HTR-8/SVneo (cell line): ENCODE results near the gene TOB1.

Experiments used
- DNase-seq: peaks from one replicate; pipeline ENCODE4 v3.0.0; 2011; ENCODE audit warnings: low spot score, mixed read lengths; ENCODE audit not compliant: insufficient read length
- FAIRE-seq: peaks from 2 replicates; lab custom pipeline; 2011; peaks lifted over from hg19 to GRCh38; lab: Jason Lieb, UNC

TOB1 gene

GRCh38 chr17:50835301-50836234 lies 30.6 kb downstream of the TOB1 start, which contains the start of gene WFIKKN2:
TSS of gene WFIKKN2 (plus strand) at chr17:50835586. CDS start at chr17:50835938, 352 bp downstream.
- FAIRE-seq (no peak), DNase-seq (no peak)

DNA sequence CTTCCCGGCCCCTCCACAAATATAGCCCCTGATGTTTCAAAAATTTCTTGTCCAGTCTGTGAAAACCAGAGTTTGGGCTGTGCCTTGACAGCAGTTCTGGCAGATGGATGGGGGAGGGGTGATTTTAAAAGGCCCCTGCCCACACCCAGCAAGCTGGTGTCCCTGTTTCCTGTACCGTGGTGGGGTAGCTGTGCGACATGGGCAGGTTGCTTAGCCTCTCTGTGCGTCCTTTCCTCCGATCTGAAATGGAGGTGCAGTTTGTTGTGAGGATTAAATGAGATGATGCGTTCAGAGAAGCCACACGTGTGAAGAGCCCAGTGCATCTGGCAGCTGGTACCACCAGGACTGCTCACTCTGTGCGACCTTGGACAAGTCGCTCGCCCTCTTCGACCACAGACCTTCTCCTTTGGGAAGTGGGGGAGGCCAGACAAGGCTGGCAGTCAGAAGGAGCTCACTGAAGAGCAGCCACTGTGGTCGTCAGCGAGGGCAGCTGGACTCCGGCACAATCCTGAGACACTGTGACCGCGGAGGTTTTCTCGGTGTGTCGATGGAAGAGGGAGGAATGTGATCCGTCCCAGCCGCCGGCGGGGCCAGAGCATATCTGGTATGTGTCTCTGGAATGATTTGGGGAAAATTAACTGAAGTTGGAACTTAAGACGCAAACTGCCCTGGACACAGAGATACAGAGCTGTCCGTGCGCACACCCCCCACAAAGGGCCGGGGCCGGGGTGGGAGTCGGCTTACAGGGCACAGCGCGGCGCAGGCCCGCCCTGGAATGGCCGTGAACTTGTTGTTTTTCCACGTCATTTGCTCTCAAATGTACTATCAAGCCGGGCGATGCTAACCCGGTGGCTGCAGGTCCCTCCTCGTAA lies 31.5 kb downstream of the TOB1 start:
- no peak for DNase-seq
- FAIRE-seq, result peak; percentile 33

DNA sequence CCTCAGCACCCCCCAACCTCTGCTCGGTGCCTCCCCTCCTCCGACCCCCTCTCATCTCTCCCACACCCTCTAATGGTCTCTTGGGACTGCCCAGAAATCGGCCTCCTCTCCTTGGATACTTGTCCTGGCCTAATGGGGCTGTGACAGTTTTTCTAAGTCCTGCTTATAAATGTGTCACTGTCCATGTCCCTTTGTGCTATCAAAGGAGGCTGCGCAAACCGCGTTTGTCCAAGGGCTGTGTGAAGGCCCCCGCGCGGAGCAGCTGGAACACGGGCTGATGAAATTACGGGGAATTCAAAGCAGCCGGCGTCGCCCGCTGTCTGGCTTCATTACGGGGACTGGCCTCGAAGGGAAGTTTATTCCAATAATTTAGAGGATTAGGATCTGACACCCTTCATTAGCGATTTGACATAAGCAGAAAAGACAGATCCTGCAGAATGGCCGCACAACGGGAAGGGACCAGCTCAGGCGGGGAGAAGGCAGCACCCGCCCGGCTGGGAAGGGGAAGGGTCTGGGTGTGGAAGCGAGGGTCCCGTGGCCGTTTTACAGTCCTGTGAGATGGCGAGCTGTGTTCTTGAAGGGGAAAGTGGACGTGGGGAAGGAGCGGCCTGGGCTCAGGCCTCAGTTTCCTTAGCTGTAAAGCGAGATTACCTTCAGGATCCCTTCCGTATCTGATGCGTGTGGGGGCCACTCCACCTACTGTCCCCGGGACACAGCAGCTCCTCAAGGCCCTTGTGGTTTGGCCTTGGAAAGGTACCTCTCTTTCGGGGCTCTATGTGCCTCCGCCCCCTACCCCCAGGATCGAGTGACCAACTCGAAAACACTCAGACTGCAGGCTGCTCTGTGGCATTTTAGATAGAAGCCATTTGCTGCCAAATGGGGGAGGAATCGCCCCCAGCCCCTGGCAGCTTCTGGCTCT lies 32.4 kb downstream of the TOB1 start:
- FAIRE-seq, result no peak

DNA sequence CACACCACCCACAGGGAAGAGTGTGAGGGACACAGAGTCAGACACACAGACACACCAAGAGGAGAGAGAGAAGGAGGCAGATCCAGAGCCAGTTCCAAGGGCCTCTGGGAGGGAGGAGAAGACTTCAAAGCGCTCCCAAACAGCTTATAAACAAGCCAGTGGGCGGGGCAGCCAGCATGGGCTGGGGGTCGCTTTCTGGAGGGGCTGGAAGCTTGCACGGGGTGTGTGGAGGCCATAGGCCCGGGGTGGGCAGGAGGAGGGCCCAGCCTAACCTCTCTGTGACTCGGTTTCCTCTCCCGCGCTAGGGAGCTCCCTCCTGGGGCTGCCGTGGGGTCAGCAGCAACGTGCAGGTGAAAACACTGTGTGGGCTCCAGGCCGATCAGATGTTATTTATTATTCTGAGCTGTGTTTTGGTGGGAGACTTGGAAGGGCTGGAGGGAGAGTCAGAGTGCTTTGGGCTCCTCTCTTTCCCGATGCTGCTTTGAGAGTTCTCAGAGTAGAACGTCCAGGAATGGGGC lies 33.2 kb downstream of the TOB1 start:
- DNase-seq, result no peak

More for the DNA sequence above, 32.4 kb downstream of the TOB1 start:
- DNase-seq, result no peak

GRCh38 chr17:50832267-50832863 lies 33.8 kb downstream of the TOB1 start:
- no peak for DNase-seq
- no peak for FAIRE-seq

More for the DNA sequence above, 33.2 kb downstream of the TOB1 start:
- peak; percentile 4 for FAIRE-seq

DNA sequence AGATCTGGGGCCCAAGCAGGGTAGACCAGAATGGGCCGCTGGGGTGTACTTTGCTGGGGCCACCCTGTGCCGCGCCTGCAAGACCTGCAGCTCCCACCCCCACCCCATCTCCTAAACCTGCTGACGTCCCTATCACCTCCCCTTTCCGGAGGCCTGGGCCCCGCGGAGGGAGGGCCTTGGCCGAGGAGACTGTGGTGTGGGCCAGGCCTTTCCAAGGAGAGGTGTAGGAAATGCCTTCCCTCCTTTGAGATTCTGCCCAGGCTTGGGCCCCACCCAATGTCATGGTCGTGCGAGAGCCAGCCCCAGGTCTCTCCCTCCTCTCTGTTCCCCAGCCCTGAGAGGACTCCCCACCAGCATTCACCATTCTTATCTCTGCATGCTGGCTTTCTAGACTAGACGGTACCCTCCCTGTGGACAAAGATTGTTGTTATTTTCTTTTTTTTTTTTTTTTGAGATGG lies 34.7 kb downstream of the TOB1 start:
- FAIRE-seq, result no peak
- DNase-seq, result no peak

DNA sequence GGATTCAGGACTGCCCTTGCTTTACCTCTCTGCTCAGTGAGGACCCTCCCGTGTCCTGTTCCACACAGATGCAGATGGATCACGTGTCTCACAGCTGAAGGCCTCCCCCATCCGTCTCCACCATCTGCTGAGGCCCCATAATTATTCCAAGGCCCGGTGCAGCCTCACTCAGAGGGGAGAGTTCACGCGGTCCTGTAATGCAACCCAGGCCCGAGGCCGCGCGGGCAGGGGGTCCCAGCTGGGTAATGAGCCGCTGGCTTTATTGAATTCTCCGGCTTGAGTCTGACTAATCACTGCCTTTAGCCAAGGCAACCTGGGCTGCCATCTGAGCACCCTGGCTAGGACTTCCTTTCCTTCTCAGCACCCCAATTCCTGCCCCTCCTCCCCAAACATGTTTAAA lies 35.2 kb downstream of the TOB1 start:
- DNase-seq (no peak), FAIRE-seq (no peak)

DNA sequence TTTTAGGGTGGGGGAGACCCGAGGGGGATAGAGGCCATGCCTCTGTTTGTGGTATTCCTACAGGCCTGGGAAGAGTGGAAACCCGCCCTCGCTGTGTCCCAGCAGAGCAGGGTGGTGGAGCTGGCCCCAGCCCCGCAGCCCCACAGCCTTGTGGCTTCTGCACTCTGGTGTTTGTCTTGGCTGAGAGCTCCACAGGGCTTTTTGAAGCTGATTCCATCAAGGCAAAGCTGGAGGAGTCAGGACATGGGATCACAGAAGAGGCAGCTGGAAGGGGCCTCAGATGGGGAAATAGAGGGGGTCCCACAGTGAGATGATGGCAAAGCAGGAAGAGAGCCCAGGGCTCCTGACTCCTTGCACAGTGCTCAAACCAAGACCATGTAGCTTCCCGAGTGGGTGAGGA lies 35.8 kb downstream of the TOB1 start:
- FAIRE-seq, result no peak
- DNase-seq, result no peak

DNA sequence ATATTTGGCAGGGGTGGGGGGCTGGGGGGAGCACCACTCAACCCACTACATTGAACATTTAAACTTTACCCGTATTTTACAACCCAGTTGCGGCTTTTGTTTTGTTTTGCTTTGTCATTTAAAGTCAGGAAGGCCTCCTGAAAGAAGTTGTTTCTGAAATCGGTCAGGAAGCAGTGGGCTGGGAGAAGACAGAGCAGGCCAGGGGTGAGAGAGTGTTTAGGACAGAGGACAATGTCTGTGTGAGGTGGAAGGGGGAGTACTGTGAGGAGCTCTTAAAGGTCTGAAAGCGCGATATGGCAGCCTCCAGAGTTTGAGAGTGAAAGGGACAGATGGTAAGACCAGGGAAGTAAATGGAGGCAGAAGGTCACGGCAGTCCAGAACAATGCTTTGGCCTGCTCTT lies 36.8 kb downstream of the TOB1 start:
- DNase-seq (no peak), FAIRE-seq (no peak)

DNA sequence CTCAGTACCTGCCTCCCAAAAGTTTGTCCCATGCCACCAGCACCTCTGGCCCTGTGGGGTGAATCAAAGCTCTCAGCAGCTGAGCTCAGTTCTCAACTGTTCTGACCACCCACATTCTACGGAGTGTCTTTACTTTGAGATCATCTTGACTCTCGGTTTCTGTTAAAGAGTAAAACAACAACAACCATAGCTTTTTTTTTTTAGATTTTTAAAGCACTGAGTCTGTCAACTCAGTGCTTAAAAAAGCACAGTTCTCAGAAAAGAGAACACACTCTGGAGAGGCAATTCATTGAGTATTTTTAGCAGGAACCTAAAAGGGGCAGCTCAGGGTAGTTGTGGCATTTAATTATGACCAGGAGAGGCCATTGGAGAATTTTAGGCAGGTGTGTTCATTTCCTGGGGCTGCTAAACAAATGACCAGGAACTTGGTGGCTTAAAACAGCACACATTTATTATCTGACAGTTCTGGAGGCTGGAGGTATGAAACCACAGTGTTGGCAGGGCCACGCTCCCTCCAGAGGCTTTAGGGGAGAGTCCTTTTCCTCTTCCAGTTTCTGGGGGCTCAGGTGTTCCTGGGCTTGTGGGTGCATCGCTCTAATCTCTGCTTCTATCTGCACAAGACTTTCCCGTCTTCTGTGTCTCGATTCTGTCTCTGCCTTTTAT lies 37.5 kb downstream of the TOB1 start:
- DNase-seq (no peak), FAIRE-seq (no peak)

DNA sequence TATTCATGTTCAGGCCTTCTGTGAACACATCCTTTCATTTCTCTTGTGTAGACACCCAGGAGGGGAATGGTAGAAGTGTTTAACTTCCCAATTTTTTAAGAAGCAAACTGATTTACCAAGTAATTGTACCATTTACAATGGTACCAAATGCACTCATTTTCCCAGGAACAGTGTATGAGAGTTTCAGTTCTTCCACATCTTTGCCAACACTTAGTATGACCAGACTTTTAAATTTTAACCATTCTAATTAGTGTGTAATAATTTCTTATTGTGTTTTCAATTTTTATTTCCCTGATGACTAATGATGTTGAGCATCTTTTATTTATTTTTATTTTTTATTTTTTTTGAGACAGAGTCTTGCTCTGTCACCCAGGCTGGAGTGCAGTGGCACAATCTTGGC lies 41.0 kb downstream of the TOB1 start:
- no peak for DNase-seq
- FAIRE-seq, result no peak

DNA sequence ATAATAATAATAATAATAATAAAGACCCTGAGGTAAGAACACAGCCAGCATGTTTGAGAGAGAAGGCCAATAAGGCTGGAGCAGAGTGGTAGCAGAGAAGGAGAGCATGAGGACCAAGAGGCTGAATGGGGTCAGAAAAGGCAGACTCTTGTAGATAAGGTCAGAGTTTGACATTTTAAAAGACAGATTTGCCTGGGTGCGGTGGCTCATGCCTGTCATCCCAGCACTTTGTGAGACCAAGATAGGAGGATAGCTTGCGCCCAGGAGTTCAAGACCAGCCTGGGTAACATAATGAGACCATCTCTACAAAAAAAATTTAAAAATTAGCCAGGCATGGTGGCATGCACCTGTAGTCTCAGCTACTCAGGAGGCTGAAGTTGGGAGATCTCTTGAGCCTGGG lies 41.7 kb downstream of the TOB1 start:
- DNase-seq (no peak), FAIRE-seq (no peak)

- DNase-seq (no peak), FAIRE-seq (no peak)
Measured at GRCh38 chr17:50822550-50822949, 43.6 kb downstream of the TOB1 start.

DNA sequence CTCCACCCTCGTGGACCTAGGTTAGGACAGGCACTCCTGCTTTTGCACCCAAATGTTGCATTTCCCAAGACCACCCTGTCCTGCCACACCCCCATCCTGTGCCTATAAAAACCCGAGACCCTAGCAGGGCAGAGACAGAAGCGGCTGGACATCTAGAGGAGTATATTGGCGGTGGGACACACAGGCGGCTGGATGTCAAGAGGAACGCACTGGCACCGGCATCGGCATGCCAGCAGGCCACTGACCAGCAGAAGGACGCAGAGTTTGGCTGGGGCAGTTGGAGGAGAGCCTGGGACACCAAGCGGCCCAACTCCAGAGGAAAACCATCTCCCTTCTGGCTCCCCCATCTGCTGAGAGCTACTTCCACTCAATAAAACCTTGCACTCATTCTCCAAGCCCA lies 45.5 kb downstream of the TOB1 start:
- DNase-seq (no peak), FAIRE-seq (no peak)

DNA sequence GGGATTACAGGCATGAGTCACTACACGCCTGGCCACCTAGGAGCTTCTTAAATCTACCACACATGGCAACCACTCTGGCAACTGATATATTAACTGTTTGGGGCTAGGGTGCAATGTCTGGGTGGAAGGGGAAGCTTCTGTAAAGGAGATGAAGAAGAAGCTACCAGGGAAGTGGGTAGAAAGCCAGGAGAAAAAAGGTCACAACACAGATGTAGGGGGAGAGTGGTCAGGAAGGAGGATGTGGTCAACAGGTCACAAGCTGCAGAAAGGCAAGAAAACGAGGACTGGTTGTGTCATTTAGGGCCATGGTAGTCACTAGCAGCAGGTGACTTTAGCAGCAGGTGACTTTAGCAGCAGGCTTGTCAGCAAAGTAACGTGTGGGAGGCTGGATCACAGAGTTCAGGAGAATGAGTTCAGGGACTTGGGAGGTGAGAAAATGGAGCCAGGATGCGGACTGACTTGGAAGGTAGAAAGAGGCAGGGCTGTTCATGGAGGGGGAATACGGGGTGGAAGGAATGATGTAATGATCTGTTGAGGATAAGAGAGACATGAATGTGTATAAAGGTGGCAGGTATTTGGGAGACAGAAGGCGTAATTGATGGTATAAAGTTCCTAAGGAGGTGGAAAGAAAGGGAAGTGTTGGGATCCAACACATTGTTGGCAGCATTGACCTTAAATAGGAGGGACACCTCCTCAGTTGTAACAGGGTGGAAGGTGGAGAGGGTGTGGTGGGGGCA lies 47.1 kb downstream of the TOB1 start:
- no peak for FAIRE-seq
- DNase-seq, result no peak

- no peak for FAIRE-seq
- DNase-seq, result no peak
Measured at GRCh38 chr17:50818261-50818660, 47.9 kb downstream of the TOB1 start.

DNA sequence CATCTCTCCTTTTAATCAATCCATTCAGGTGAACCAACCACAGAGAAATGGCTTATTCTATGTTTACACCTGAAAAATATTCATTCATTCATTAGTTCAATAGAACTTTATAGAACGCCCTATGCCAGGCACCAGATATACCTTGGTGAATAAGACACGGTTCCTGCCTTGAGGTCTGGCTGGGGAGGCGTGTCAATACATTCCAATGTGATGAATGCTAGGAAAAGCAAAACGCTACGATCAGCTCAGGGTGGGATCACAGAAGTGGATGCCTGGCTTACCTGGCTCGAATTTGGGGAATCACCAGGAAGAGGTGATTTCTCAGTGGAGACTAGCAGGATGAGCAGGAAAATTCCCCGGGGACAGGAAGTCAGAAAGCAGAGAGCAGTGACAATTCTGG lies 48.3 kb downstream of the TOB1 start:
- FAIRE-seq (peak; percentile 85), DNase-seq (peak; percentile 84)
